Heart left ventricle (tissue), 16 donors: ENCODE data around the gene ECM2. TPM values are rescaled to one million over a fixed set of nuclear protein-coding genes. Genes with fewer than 3 reads are reported as not detected.

Experiments used
- ATAC-seq, 4 donors: fragments of 200-7000 bp; cut with Tn5 transposase; one replicate each; pipeline ENCODE4 v1.9.1; 2020 to 2022; ENCODE audit warnings: moderate library complexity in 4 of 4, mild to moderate bottlenecking in 3 of 4, moderate number of reproducible peaks in 1 of 4
- DNase-seq, 5 donors: peaks; one replicate each; pipeline ENCODE4 v3.0.0-alpha.2; 2020
- H3K27ac ChIP-seq, 12 donors: fragments of 200-600 bp; sonication (generic) in 4 of 12; one replicate each; pipeline versions ENCODE4 v1.5.0 to v1.8.0; 2016 to 2022; ENCODE audit warnings: mild to moderate bottlenecking in 2 of 12
- H3K27me3 ChIP-seq, 9 donors: fragments of 200-600 bp; sonication (generic) in 2 of 9; one replicate each; pipeline versions ENCODE4 v1.5.1 to v1.8.0; 2016 to 2022; ENCODE audit warnings: mild to moderate bottlenecking in 3 of 9
- H3K36me3 ChIP-seq, 9 donors: fragments of 200-600 bp; sonication (generic) in 2 of 9; one replicate each; pipeline versions ENCODE4 v1.5.0 to v1.8.0; 2018 to 2022; ENCODE audit warnings: mild to moderate bottlenecking in 2 of 9
- H3K4me1 ChIP-seq, 12 donors: fragments of 200-600 bp; sonication (generic) in 4 of 12; one replicate each; pipeline versions ENCODE4 v1.5.0 to v1.8.0; 2016 to 2022; ENCODE audit warnings: mild to moderate bottlenecking in 3 of 12
- H3K4me3 ChIP-seq, 12 donors: fragments of 200-600 bp; sonication (generic) in 4 of 12; one replicate each; pipeline versions ENCODE4 v1.5.0 to v1.8.0; 2017 to 2022; ENCODE audit warnings: mild to moderate bottlenecking in 9 of 12, moderate library complexity in 4 of 12
- H3K9me3 ChIP-seq, 12 donors: fragments of 200-600 bp; sonication (generic) in 4 of 12; one replicate each; pipeline versions ENCODE4 v1.5.0 to v1.8.0; 2016 to 2022; ENCODE audit warnings: mild to moderate bottlenecking in 1 of 12
- POLR2A ChIP-seq, 2 donors: fragments of 450-650 bp; IDR thresholded peaks; one replicate each; pipeline ENCODE4 v1.6.1; 2017; ENCODE audit warnings: antibody characterized with exemption in 2 of 2, mild to moderate bottlenecking in 2 of 2, moderate library complexity in 2 of 2
- WGBS, 4 donors: extraction: QIAGEN DNeasy Blood & Tissue Kit in 2 of 4; methylation state at CpG; one replicate each; pipeline versions ENCODE4 v1.1.5 to v1.1.7; 2013 to 2018; 5-methylcytosine and 5-hydroxymethylcytosine counted together
- intact Hi-C, 10 donors: fragments of 100-400 bp; cut with DNase I; formaldehyde crosslinking; loops; one replicate each; pipeline versions ENCODE4 v1.11.1 to v1.14.2; 2022
- polyA plus RNA-seq, 2 donors: library from polyadenylated mRNA; stranded (reverse); fragments of 200-250 nt; gene quantifications; one replicate each; pipeline ENCODE4 v1.2.3, GENCODE V29; 2013
- total RNA-seq, 9 donors: library from RNA; depleted of rRNA in 2 of 9; stranded (reverse); fragments of >200 nt in 2 of 9; fragmentation: NEBNext Ultra II Directional in 3 of 9; extraction: Animal tissue kit (Norgen Biotek cat#: 25700) in 3 of 9; gene quantifications; one replicate each; pipeline versions ENCODE4 v1.1.0 to v1.2.4, GENCODE V29; 2016 to 2023
- TF ChIP-seq, protein P1 (sequence below), 12 donors: fragments of 200-600 bp; sonication (generic) in 4 of 12; IDR thresholded peaks; one replicate each; pipeline versions ENCODE4 v1.5.0 to v1.8.0; 2018 to 2022; ENCODE audit warnings: antibody characterized with exemption in 12 of 12, mild to moderate bottlenecking in 5 of 12
- donor health status: ischemic (EF 13 %, LVEDD 7.1; RV severe dilation, severe dysfunction).
- donor health status: healthy with polysubstance abuse.
- donor health status: DM: no; HTN: yes; CAD: no.
- donor health status: DM: no; HTN: no; CAD: no.
- donor health status: ischemic (EF 25% LVEDD 6.9; RV normal size, moderate dysfunction).
- donor health status: ischemic (EF 25% LVEDD 5.7; RV mildly dilated, moderate dysfunction).
- donor health status: healthy.
- donor health status: DM: yes; HTN: yes; CAD: no.
- donor health status: ischemic (EF 35%, LVEDD 5.7; RV mildly dilated, moderate dysfunction).
- donor health status: nonischemic (EF 11% LVEDD 7.7; RV severe dilation, severe dysfunction).
- donor health status: DM: yes; HTN: yes; CAD: no.
- donor health status: PGD.
- donor health status: ischemic (EF 29% LVEDD 5.4; RV normal size, mild dysfunction).
- donor health status: nonischemic (EF 23%, LVEDD 6.1; RV moderate dilation, normal function).

The ECM2 gene
- total and polyA plus RNA-seq, 11 donors, result 1.6 to 32.4 (median 9.2) TPM

DNA sequence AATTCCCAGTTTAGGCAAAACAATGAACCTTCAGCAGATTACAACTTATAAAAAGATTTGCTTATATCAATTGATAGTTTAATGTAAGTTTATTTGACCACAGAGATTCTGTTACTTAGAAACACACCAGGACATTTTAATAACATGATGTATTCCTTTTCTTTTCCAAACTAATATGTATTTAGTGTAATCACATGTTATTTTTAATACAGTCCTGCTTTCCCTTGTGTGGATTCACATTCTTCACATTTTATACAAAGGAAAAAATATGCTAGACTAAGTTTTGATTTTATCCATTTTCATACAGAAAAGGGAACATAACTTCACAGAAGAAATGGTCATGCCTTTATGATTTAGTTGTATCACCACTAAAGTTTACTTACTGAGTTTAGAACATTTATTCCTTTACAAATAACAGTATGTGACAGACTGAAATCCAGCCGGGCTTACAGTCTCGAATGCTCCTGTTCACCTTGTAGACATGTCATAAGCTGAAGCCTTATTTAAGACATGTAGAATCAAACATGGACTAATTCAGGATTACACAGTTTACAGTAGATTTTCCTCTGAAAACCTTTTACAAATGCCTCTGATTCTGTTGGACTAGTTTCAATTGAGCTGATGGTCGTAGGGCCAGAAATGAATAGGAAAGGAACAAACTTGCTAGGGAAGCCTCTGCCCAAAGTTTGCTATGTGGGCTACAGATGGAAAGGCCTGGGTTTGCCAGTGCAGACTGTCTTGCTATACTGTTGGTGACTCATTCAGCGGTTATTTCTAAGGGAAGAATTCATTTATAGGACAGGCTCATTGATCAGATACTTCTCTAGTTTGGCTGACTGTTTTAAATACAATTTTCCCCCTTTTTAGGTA lies 46.9 kb downstream of the ECM2 start:
- TF ChIP-seq, protein P1, sequence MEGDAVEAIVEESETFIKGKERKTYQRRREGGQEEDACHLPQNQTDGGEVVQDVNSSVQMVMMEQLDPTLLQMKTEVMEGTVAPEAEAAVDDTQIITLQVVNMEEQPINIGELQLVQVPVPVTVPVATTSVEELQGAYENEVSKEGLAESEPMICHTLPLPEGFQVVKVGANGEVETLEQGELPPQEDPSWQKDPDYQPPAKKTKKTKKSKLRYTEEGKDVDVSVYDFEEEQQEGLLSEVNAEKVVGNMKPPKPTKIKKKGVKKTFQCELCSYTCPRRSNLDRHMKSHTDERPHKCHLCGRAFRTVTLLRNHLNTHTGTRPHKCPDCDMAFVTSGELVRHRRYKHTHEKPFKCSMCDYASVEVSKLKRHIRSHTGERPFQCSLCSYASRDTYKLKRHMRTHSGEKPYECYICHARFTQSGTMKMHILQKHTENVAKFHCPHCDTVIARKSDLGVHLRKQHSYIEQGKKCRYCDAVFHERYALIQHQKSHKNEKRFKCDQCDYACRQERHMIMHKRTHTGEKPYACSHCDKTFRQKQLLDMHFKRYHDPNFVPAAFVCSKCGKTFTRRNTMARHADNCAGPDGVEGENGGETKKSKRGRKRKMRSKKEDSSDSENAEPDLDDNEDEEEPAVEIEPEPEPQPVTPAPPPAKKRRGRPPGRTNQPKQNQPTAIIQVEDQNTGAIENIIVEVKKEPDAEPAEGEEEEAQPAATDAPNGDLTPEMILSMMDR (IDR thresholded peaks at IDR 0.05), result no peak
- TF ChIP-seq POLR2A (IDR thresholded peaks at IDR 0.05), result no peak
- Histone ChIP-seq H3K4me1 (peaks cover 0 to 42% (median 5%) of the 10 kb centered on the region in 12 donors), H3K9me3 (no peaks in the 10 kb centered on the region), H3K27me3 (no peaks in the 10 kb centered on the region), H3K27ac (peak overlapping the region in 5 of 12 donors; percentile 2 to 45 (median 33)), H3K36me3 (peaks cover 0 to 3% (median 0%) of the 10 kb centered on the region in 9 donors), H3K4me3 (no peak overlapping the region)
- WGBS, 4 donors, result 60 to 80% (median 70%) methylated on average over 4 of the region's 4 CpGs
- ATAC-seq, result no peak
- no peak for DNase-seq
- intact Hi-C loops, result loop anchor here in 4 of 10 donors (5.0 to 10.0 kb wide), 4 partner anchors 46 to 126 kb away; partner anchors contain the start of gene ECM2 (in 1 of the 4)

DNA sequence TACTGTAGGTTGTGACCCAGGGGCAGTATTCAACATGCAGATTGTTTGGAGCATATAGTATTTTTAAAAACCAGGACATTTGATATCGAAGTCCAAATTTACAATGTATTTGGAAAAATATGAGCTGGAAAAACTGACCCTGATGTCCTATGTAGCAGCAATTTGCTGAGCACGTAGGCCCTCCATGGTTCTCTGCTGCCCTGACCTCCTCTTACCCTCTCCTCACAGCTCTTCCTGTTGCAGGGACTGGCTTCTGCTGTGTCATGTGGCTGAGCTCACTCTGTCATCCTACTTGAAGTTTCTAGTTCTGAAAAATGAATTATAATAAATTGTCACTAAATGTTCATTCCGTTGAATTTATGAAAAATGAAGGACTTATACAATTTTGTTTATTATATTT lies 49.4 kb downstream of the ECM2 start:
- H3K36me3 ChIP-seq, result no peaks in the 10 kb centered on the region
- 78 to 80% (median 79%) methylated on average over 3 of the region's 3 CpGs for WGBS, 4 donors
- no peak for ATAC-seq
- no peak overlapping the region for H3K27ac ChIP-seq
- no peaks in the 10 kb centered on the region for H3K27me3 ChIP-seq
- no peak overlapping the region for H3K4me3 ChIP-seq
- H3K9me3 ChIP-seq, result no peaks in the 10 kb centered on the region
- peaks cover 0 to 50% (median 17%) of the 10 kb centered on the region in 12 donors for H3K4me1 ChIP-seq
- TF ChIP-seq POLR2A (IDR thresholded peaks at IDR 0.05), result no peak
- TF ChIP-seq, protein P1 (IDR thresholded peaks at IDR 0.05), result no peak
- no peak for DNase-seq
- intact Hi-C loops, result loop anchor here in 4 of 10 donors (5.0 to 10.0 kb wide), 4 partner anchors 48 to 128 kb away; partner anchors contain the start of gene ECM2 (in 1 of the 4)

DNA sequence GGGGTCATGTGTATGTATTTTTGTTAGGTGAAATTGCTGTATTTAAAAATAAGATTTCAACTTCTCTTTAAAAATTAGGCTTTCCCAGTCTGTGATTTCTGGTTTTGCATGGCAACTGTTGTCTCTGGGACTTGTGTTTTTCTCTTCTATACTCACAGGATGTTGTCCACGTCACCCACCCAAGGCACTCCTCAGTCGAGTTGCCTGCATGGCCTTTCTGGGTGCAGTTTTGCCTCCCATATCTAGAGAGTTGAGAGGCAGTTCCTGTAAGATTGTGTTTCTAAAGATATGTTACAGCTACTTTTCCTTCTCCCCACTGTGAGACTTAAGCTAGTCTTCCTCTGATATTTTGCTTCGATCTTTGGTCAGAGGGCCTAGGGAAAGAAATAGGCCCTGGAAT lies 51.2 kb downstream of the ECM2 start:
- ATAC-seq (no peak), DNase-seq (no peak)
- H3K27me3 ChIP-seq, result no peaks in the 10 kb centered on the region
- TF ChIP-seq POLR2A (IDR thresholded peaks at IDR 0.05), result no peak
- TF ChIP-seq, protein P1 (IDR thresholded peaks at IDR 0.05), result no peak
- 57 to 72% (median 66%) methylated on average over 3 of the region's 3 CpGs for WGBS, 4 donors
- peaks cover 0 to 61% (median 24%) of the 10 kb centered on the region in 12 donors for H3K4me1 ChIP-seq
- H3K4me3 ChIP-seq, result no peak overlapping the region
- H3K9me3 ChIP-seq, result no peaks in the 10 kb centered on the region
- H3K27ac ChIP-seq, result peak overlapping the region in 2 of 12 donors; percentile 35 to 43
- intact Hi-C loops, result loop anchor here in 4 of 10 donors (5.0 to 10.0 kb wide), 5 partner anchors 48 to 130 kb away; partner anchors contain the start of gene ECM2 (in 1 of the 4)
- H3K36me3 ChIP-seq, result no peaks in the 10 kb centered on the region
